HG03432 (cell line): Measurements from ENCODE around the gene AKAP8.
A peak's percentile ranks its signal among the peaks of the same experiment; 100 is the strongest.
"Not testable (repeated sequence)": the region's sequence is repeated elsewhere in the genome, so short reads cannot be mapped to it uniquely, and the experiment has no call there.

Source experiments
- ATAC-seq: cut with Tn5 transposase; IDR thresholded peaks from one replicate; pipeline ENCODE4 v1.9.1; 2021; ENCODE audit warnings: mild to moderate bottlenecking, moderate library complexity; ENCODE audit not compliant: unreplicated experiment

Gene AKAP8

DNA sequence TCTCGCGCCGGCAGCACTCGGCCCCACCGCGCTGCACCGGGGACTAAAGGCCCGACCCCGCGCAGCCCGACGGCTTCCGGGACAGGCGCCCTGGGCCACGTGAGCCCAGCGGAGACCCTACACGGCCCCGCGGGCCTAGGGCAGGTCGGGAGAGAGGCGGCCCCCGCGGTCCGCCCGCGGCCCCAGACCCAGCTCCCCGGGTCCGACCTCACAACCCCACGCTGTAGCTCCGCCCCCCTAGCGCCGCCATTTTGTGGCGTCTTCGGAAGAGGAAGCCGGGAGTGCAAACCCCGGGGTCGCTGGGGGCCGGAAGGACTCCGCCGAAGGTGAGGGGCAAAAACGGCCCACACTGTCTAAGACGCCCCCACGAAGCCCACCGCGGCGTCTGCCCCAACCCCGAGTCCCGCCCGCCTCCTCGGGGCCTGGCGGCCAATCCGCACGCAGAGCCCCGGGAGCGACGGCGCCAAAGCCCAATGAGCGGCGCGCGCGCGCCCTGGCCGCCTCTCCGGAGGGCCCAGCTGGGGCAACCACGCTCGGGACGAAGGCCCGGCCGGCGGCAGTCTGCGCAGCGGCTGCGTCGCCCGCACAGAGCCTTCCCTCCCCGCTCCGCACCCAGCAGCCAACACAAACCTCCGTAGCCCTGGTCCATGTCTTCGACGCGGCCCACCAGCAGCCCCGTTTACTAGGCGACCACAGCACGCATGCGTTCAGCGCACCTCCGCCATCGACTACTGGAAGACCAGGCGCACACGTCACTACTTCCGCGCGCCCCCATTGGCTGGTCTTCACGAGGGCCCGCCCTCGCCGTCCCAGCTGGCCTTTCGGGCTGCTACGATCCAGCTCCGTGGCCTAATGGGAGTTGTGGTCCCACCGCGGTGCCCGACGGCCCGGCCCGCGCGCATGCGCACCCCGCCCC lies at the start of gene AKAP8:
Gene AKAP8, minus strand, starts transcription at position 705 of the 916 bp plus-strand sequence. Its CDS starts 56 bp downstream, at position 649.
- peak; percentile 85 for ATAC-seq

DNA sequence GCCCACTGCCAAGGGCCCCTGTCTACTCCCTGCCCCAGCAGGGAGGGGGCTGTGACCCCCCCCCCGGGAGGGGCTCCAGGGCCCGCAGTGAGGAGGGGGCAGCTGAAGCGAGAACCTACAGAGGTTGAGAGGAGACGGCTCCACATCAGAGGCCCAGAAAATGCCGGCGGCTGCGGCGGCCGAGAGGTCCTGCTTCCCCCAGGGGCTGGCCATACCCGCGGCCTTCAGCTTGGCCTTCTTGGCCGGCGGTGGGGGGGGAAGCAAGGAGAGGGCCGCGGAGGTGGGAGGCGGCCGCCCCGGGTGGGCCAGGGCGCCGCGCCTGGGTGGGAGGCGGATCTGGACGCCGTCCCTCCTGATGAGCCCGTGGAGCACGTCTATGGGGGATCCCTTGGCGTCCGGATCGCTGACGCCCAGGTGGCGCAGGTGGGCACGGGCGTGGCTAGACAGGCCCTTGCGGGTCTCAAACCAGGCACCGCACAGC lies 48.4 kb upstream of the AKAP8 start:
- ATAC-seq: no peak

DNA sequence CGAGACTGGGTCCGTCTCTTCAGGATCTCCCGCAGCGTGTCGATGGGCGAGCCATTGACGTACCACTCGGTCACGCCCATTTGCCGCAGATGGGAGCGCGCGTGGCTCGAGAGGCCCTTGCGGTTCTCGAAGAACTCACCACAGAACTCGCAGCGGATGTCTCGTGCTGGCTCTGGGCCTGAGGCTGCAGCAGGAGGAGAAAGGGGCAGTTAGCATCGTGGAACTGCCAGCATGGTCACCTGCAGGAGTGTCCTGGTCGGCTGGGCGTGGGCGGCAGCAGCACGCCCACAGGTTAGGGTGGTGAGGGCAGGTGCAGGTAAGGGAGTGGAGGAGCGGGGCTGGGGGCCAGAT lies 47.7 kb upstream of the AKAP8 start:
- ATAC-seq: no peak

DNA sequence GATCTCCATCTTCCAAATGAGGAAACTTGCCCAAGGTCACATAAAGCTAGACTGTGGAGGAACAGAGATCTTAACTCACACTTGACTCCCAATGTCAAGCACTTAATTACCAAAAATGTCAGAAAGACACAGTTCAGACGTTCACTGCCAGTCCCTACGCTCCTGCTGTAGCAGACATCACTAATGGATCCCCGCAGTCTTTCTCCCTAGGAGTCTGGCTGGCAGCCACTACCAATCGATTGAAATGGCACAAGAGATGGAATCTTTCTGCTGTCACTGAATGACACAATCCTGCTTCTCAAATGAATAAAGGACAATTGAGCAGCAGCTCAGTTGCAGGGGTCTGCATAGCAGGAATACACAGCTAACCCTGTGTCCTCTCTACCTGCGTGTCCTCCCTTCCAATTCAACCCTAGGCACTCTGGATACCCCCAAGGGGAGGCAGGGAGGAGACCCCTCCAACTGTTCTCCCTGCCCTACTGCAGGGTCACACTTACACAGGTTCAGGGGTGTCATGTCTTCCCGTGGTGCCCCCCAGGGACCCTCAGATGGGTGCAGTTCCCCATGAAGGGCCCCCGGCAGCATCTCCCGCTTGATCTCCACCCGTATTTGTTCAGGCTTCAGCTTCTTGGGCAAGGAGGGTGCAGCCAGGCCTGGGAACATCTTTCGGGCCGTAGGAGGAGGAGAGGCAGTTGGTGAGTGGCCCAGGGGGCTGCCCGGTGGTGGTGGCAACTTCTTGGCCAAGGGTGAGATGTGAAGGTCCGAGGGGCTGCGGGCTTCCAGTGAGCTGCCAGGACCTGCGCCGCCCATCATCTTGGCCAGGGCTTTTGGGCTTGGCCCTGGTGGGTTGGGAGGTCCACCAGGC lies 47.1 kb upstream of the AKAP8 start:
- ATAC-seq: no peak

DNA sequence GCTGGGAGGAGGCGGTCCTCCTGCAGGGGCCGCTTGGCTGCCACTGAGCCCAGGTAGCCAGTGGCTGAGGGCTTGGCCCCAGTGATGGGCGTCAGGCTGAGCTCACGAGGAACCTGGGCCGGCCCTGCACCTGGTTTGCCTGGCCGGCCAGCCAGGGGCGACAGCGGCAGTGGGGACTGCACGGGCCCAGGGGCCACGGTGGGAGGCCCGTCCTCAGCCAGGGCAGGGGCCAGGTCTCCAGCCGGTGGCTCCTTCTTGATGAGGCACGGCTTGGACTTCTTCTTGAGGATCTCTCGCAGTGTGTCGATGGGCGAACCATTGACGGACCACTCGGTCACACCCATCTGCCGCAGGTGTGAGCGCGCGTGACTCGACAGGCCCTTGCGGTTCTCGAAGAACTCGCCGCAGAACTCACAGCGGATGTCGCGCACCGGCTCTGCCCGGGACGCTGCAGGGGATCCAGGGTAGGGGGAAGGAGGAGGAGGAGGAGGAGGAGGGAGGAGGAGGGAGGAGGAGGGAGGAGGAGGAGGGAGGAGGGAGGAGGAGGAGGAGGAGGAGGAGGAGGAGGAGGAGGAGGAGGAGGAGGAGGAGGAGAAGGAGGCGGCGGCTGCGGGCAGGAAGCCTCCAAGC lies 45.8 kb upstream of the AKAP8 start:
- ATAC-seq: no peak

DNA sequence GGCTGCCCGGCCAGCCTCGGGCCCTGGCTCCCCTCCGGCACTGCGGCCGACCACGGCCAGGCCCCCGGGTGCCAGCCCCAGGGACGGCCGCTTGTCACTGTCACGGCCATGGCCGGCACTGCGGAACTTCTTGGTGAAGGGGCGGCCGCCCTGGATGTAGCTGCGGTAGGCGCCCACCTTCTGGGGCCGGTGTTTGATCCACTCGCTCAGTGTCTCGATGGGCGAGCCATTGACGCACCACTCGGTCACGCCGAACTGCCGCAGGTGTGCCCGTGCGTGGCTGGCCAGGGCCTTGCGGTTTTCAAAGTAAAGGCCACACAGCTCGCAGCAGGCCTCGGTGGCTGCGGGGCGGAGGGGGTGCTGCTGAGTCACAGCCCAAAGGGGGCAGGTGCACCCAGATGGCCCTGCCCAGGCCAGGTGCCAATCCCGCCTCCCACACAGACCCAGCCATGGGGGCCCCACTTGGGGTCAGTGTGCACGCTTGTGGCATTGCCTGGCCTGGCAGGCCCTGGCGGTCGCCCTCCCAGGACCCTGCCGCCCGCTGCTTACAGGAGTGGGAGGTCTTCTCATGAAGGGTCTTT lies 45.2 kb upstream of the AKAP8 start:
- no peak for ATAC-seq

DNA sequence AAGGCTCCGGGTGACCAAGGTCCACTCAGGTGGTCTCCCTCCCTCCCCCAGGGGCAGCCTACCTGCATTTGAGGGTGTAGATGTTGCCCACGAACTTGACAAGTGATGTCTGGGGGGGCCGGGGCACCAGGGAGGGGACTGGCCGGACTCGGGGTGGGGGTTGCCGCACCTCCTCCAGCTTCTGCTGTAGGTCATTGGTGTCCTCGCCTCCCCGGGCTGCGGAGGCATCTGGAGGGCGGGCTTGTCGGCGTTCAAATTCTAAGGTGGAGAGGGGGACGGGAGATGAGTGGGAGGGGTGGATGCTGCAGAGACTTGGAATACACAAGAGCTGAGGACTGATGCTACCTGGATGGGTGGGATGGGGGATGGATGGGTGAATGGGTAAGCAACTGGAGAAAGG lies 44.5 kb upstream of the AKAP8 start:
- no peak for ATAC-seq

DNA sequence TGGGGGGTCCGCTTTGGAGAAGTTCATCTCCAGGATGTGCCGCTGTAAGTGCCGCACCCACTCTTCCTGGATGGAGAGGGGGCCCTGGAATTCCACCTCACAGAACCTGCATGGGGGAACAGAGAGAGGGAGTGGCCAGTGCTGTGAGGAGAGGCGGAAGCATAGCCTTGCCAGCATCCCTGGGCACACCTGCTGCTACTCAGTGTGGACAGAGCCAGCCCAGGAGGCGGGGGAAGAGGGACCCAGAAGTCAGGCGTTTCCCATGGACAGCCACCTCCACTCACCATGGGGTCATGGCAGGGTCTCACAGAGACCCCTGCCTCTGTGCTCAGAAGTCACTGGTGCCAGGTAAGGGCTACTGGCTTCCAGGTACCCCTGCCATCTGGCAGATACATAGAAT lies 43.5 kb upstream of the AKAP8 start:
- no peak for ATAC-seq

DNA sequence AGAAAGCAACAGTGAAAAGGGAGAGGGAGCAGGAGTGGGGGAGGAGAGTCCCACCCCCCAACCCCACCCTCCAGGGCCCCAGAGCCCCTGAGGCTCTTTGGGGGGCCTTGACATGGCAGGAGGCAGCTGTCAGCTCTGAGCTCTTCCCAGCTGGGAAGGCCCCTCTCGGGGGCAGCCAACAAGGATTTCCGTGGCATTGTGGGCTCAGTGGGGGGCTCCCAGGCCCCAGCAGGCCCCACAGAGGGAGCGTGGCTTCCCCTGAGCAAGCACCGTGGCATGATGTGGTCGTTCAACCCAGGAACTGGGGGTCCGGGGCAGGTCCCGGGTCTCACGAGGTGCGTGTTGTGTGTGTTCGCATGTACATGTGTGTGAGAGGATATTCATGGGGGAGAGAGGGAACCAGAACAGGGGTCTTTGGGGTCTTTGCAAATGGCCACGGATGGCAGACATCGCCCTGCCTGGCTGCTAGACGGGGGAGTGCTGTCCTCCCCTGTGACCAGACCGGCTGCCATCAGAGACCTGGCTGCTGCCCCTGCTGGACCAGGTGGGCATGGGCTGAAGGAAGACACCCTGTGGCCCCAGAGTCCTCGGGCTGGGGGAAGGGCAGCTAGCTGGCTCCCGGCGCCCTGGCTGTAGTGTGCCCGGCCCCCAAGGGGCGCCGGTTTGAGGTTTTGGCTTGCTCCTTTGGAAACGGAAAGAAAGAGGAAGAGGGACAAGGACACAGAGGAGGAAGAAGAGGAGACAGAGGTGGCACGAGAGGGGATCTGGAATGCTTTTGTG lies 42.9 kb upstream of the AKAP8 start:
- no peak for ATAC-seq

DNA sequence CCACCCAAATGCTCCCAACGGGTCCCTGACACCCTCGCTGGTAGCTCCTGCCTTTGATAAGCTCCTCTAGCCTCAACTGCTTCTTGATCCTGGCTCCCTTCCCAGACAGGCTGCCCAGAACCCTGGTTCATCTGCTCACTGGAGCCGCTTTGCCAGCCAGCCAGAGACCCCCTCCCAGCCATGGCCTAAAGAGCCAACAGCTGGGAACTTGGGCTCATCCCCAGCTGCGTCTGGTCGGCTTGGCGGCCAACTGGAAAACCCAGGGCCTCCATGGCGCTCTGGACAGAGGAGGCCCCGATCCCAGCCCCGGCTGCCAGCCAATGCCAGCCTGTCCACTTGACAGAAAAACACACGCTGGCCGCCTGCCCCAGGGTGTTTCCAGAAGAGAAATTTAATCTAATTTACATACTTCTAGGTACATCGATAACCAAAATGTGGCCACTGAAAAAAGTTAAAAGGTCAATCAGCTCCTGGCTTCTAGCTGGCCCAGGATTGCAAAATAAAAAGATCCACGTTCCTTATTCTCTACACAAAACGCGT lies 42.2 kb upstream of the AKAP8 start:
- ATAC-seq: no peak

DNA sequence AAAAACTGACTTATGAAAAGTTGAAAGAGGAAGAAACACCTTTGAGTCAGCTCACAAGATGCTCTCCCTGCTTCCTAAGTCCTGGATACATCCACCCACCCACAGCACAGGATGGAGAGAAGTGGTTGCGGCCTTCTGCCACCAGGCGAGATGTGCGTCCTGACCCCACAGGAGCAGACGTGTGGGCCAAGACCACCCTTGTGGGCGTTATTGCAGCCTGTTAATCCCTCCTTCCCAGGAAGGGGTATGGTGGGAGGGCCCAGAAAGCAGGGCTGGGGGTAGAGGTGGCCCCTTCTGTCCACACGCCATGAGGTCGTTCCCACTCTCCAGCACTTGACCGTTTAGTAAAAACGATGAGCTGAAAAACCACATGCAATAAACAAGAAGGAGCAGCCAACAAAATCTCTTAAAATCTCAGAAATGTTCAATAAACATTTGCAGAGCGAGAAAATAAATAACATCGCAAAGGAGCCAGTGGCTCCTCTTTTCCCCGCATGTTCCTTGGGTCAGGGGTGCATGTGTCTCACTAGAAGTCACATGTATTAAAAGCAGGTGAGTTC lies 41.6 kb upstream of the AKAP8 start:
- ATAC-seq: no peak

DNA sequence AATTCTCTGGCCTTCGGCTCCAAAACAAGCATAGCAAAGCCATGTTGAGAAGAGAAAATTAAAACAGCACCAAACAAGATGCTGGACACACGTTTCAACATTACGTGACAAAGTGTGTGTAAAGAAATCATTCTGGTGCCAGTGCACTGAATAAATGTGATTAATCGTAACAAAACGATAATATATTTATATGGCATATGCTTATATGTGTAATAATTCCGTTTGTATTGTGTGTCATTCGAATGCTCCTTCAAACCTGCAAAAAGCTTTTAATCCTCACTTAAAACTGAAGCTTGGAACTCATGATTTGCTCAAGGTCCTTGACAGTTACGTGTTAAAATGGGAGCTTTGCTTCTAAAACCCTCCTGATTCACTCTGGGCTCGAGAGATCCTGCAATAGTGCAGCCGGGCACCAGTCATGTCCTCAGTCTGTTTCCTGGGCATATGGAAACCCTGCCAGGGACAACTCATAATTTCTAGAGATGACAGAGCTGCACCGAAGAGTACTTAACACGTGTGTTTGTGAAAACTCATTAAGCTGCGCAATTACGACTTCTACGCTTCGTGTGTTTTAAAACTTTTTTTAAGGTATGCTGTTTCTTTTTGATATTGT lies 39.9 kb upstream of the AKAP8 start:
- ATAC-seq: no peak

DNA sequence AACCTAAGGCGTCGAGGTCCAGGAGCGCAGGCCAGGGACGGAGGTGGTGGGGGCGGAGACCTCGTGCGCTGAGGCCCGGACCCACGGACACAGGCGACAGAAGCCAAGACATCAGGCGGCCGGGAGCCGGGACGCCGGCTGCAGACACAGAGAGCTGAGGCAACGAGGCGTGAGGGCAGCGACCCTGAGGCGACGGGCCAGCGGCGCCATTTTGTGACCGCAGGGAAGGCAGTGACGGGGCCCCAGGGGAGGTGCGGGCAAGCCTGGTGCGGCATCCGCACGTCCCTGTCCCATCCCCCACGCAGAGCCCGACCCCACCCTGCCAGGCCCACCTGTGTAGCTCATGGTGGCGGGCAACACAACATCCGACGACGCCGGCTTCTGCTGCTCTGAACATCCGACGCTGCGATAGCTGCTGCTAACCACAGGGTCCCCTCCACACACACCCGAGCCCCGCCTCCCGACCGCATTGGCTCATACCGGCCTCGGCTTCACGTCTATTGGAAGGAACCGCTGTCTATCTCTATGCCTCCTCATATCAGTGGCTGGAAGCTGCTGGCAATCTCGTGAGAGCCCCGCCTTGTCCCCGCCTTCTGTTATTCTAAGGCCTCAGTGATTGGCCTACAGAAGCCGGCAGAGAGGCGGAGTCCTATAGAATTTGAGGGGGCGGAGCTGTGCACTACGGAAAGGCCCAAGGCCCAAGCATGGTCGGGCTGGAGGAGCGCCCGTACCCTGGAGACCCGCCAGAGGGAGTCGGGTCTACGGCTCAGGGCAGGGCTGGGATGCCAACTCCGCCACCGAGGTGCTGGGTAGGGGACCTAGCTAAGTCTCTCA lies 39.2 kb upstream of the AKAP8 start, which contains the start of gene AKAP8L:
Gene AKAP8L, minus strand, starts transcription at position 410 of the 834 bp plus-strand sequence. Its CDS starts 65 bp downstream, at position 345.
- peak; percentile 91 for ATAC-seq

DNA sequence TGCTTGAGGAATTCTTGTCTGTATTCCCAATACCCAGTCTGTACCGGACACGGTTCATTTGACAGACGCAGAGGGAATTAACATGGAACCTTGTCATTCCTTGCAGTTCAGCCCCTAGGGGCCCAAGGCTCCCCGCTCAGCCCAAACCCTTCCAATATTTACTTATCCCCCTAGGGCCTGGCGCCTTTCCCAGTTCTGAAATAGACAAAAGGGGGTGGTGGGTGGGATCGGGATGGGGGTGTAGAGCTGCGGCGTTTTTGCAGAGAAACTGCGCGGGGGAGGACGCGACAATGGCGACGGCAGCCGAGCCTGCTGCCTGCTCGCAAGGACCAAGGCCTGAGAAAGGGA lies 38.6 kb upstream of the AKAP8 start:
- no peak for ATAC-seq

DNA sequence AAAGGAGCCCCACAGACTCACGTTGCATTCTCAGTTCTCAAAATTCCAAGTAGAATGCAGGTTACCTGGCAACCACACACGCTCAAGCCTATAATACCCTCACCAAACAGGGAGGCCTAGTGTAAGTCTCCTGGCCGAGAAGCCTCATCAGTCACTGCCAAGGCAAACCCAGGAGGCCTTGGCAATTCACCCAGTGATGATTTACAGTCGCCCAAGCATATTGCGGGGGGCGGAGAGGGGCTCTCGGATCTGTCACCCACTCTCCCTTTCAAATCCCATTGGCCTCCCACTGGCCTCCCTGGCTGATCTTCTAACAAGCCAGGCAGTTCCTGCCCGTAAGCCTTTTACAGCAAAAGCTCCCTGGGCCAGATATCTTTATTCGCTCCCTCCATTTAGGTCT lies 38.1 kb upstream of the AKAP8 start:
- ATAC-seq: no peak

DNA sequence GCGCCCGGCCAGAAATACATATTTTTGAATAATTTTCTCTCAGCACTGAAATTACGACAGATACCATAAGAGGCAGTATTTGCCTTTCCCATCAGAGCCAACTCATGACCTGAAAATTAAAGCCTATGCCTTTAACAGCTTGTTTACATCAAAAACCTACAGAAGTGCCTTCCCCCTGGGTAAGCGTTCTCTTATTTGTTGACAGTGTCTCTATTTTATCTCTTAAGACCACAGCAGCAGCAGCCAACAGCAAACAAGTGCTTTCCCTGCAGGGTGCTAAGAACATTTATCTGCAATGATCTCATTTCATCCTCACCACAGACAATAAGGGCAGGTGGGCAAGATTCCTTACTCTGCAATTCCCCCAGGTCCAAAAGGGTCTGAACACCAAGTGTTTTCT lies 33.2 kb upstream of the AKAP8 start:
- ATAC-seq: no peak

DNA sequence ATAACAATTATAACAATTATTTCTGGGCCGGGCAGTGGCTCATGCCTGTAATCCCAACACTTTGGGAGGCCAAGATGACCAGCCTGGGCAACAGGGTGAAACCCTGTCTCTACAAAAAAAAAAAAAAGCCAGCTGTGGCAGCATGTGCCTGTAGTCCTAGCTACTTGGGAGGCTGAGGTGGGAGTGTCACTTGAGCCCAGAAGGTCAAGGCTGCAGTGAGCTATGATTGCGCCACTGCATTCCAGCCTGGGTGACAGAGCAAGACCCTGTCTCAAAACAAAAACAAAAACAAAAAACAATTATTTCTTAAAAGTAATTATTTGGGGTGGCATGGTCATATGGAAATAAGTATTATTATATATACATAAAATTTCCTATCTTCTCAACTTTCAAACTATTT lies 31.8 kb upstream of the AKAP8 start:
- not testable (repeated sequence) for ATAC-seq

DNA sequence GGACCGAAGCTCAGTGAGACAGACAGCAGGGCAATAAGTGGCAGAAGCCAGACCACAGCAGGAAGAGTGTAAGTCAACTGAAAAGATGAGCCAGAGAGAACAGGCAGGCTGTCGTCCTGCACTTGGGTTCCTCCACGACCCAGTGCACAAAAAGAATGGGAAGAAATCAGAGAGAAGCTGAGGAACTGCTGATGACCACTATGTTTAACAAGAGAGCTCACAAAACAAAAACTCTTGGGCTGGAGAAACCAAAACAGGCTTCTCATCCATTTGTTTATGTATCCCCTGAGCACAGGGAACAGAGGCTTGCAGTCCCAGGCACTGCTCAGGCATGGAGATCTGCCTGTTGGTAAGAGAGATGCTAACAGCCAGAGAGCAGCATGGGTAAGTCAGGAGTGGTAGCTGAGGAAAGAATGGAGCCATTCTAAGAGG lies 25.2 kb upstream of the AKAP8 start:
- ATAC-seq: no peak
